Spleen (tissue), 11 donors: ENCODE results near the gene APC. TPM values are rescaled to one million over a fixed set of nuclear protein-coding genes. Genes with fewer than 3 reads are reported as not detected.

ENCODE experiments used
- DNase-seq: peaks from one replicate; pipeline ENCODE4 v3.0.0-alpha.2; 2020
- H3K27ac ChIP-seq, 8 donors: fragments of 200-600 bp; sonication (generic) in 7 of 8; 1 replicate in 4 of 8; 2 replicates in 4 of 8; pipeline versions ENCODE4 v1.5.0 to v1.8.0; 2016 to 2021; ENCODE audit warnings: inconsistent platforms in 4 of 8, mild to moderate bottlenecking in 4 of 8, moderate library complexity in 1 of 8
- H3K27me3 ChIP-seq, 7 donors: fragments of 200-600 bp; sonication (generic) in 6 of 7; replicated peaks in 1 of 7; 1 replicate in 4 of 7; 2 replicates in 3 of 7; pipeline versions ENCODE4 v1.5.0 to v1.8.0; 2016 to 2021; ENCODE audit warnings: inconsistent platforms in 3 of 7, mild to moderate bottlenecking in 1 of 7
- H3K36me3 ChIP-seq, 6 donors: fragments of 200-600 bp; sonication (generic) in 5 of 6; 1 replicate in 4 of 6; 2 replicates in 2 of 6; pipeline versions ENCODE4 v1.5.0 to v1.8.0; 2016 to 2021; ENCODE audit warnings: inconsistent platforms in 2 of 6
- H3K4me1 ChIP-seq, 6 donors: fragments of 200-600 bp; sonication (generic) in 5 of 6; 1 replicate in 3 of 6; 2 replicates in 3 of 6; pipeline versions ENCODE4 v1.5.0 to v1.8.0; 2016 to 2021; ENCODE audit warnings: inconsistent platforms in 3 of 6
- H3K4me3 ChIP-seq, 8 donors: fragments of 200-600 bp; sonication (generic) in 7 of 8; 1 replicate in 4 of 8; 2 replicates in 4 of 8; pipeline versions ENCODE4 v1.5.0 to v1.8.0; 2016 to 2021; ENCODE audit warnings: inconsistent platforms in 4 of 8, mild to moderate bottlenecking in 4 of 8, moderate library complexity in 2 of 8
- H3K9me3 ChIP-seq, 8 donors: fragments of 200-600 bp; sonication (generic) in 7 of 8; 1 replicate in 4 of 8; 2 replicates in 4 of 8; pipeline versions ENCODE4 v1.5.0 to v1.8.0; 2016 to 2021; ENCODE audit warnings: inconsistent platforms in 4 of 8
- CTCF ChIP-seq, 11 experiments: fragments of 200-600 bp in 7 of 11; fragments of 450-650 bp in 4 of 11; sonication (generic) in 4 of 11; IDR thresholded peaks in 8 of 11; conservative IDR thresholded peaks in 3 of 11; 1 replicate in 7 of 11; 2 replicates in 4 of 11; pipeline versions ENCODE4 v1.4.0 to v1.8.0; 2016 to 2021; ENCODE audit warnings: antibody characterized with exemption in 11 of 11, inconsistent platforms in 4 of 11, mild to moderate bottlenecking in 1 of 11
- POLR2A ChIP-seq, 3 donors: fragments of 450-650 bp; IDR thresholded peaks; one replicate each; pipeline ENCODE4 v1.5.1; 2017; ENCODE audit warnings: antibody characterized with exemption in 3 of 3, mild to moderate bottlenecking in 1 of 3
- POLR2AphosphoS5 ChIP-seq, 3 donors: sonication (generic); formaldehyde crosslinking; IDR thresholded peaks; one replicate each; pipeline ENCODE4 v1.5.1; 2017; ENCODE audit warnings: antibody characterized with exemption in 3 of 3
- WGBS, 5 donors: extraction: QIAGEN DNeasy Blood & Tissue Kit in 3 of 5; methylation state at CpG; one replicate each; pipeline versions ENCODE4 v1.1.5 to v1.1.7; 2013 to 2018; 5-methylcytosine and 5-hydroxymethylcytosine counted together
- intact Hi-C: fragments of 100-400 bp; cut with DNase I; formaldehyde crosslinking; loops from one replicate; pipeline ENCODE4 v1.15.0; 2023; ENCODE audit warnings: low total_unique reads
- polyA plus RNA-seq, 3 donors: library from polyadenylated mRNA; stranded (reverse); fragments of 200-250 nt; gene quantifications; one replicate each; pipeline ENCODE4 v1.2.1, GENCODE V29; 2013
- total RNA-seq, 7 donors: library from RNA; depleted of rRNA in 3 of 7; stranded (reverse); fragments of >200 nt in 3 of 7; fragmentation: NEBNext Ultra II Directional in 4 of 7; extraction: Animal tissue kit (Norgen Biotek cat#: 25700) in 4 of 7; gene quantifications; one replicate each; pipeline versions ENCODE4 v1.1.0 to v1.2.1, GENCODE V29; 2016 to 2021
- donor health status: healthy with polysubstance abuse.
- donor health status: DM: no; HTN: no; CAD: no; lungs with moderate emphysema.
- donor health status: DM: no; HTN: no; CAD: no.
- donor health status: Bipolar disorder and iron deficiency.
- donor health status: healthy.
- donor health status: DM: no; HTN: no; CAD: no.
- donor health status: DM: yes; HTN: yes; CAD: no.

The APC gene
- total and polyA plus RNA-seq, 10 donors = 2.1 to 83.0 (median 52.5) TPM

- no peaks in the 10 kb centered on the region for H3K27me3 ChIP-seq
- H3K36me3 ChIP-seq = peaks cover 0 to 37% (median 24%) of the 10 kb centered on the region in 6 donors
- DNase-seq = peak; percentile 97
- TF ChIP-seq POLR2AphosphoS5 (IDR thresholded peaks at IDR 0.05) = peak; percentile 86 to 89 (median 87)
- TF ChIP-seq POLR2A (IDR thresholded peaks at IDR 0.05) = peak in 1 of 3 donors; percentile 4
- TF ChIP-seq CTCF (IDR thresholded peaks at IDR 0.05 in 8 of 11, conservative IDR thresholded peaks at IDR 0.05 in 3 of 11) = peak in 5 of 11 experiments; percentile 27 to 49 (median 31)
- intact Hi-C loops = no loop called here
- peak within 1 kb of the TSS; percentile 75 to 98 (median 88) for H3K4me3 ChIP-seq
- H3K4me1 ChIP-seq = peaks cover 20 to 47% (median 33%) of the 10 kb centered on the region in 6 donors
- WGBS, 5 donors = 1 to 2% (median 1%) methylated on average over 34 to 47 of the region's 47 CpGs
- H3K27ac ChIP-seq = peak within 1 kb of the TSS; percentile 37 to 89 (median 82)
- no peaks in the 10 kb centered on the region for H3K9me3 ChIP-seq
Observed at GRCh38 chr5:112860929-112861637, 123.4 kb downstream of the APC start, which contains the start of gene SRP19. SRP19 (plus strand) TSS chr5:112861287; CDS start chr5:112861377, 90 bp downstream.

DNA sequence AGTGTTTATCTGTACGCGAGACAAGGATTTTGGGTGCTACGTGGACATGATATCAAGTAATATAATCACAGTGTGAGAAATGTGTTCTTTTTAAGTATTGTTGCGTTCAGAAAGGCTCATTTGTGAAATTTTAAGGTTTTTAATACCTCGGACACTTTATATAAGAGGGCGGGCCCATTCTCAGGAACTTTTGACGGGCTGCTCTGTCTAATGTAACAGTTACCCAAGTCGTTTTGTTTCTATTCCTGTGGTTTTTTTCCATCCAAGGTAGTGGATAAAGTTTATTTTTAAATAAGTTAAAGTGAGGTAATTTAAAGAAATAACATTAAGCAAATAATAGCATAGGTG lies 123.9 kb downstream of the APC start:
- 0 to 1% (median 1%) methylated on average over 8 of the region's 8 CpGs for WGBS, 5 donors
- Histone ChIP-seq H3K4me1 (peaks cover 20 to 52% (median 33%) of the 10 kb centered on the region in 6 donors), H3K36me3 (peaks cover 0 to 43% (median 29%) of the 10 kb centered on the region in 6 donors), H3K27me3 (no peaks in the 10 kb centered on the region), H3K27ac (peak overlapping the region; percentile 37 to 89 (median 82)), H3K4me3 (peak overlapping the region; percentile 75 to 98 (median 88)), H3K9me3 (no peaks in the 10 kb centered on the region)
- TF ChIP-seq CTCF (IDR thresholded peaks at IDR 0.05 in 8 of 11, conservative IDR thresholded peaks at IDR 0.05 in 3 of 11) (no peak), POLR2AphosphoS5 (IDR thresholded peaks at IDR 0.05) (no peak), POLR2A (IDR thresholded peaks at IDR 0.05) (no peak)
- intact Hi-C loops = no loop called here
- DNase-seq = no peak

GRCh38 chr5:112862085-112862484 lies 124.4 kb downstream of the APC start:
- TF ChIP-seq CTCF (IDR thresholded peaks at IDR 0.05 in 8 of 11, conservative IDR thresholded peaks at IDR 0.05 in 3 of 11) (no peak), POLR2A (IDR thresholded peaks at IDR 0.05) (no peak), POLR2AphosphoS5 (IDR thresholded peaks at IDR 0.05) (no peak)
- DNase-seq = no peak
- H3K4me1 ChIP-seq = peaks cover 20 to 55% (median 33%) of the 10 kb centered on the region in 6 donors

DNA sequence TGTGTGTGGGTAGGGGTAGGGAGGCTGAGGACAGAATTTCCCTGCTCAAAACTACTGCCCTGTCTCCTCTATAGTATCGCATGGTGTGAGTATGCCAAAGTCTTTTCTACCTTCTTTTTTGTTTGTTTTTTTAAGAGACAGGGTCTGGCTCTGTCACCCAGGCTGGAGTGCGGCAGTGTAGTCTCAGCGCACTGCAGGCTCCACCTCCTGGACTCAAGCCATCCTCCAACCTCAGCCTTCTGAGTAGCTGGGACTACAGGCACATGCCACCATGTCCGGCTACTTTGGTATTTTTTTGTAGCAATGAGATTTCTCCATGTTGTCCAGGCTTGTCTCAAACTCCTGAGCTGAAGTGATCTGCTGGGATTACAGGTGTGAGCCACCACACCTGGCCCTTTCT lies 125.9 kb downstream of the APC start:
- 84 to 96% (median 91%) methylated on average over 4 of the region's 4 CpGs for WGBS, 5 donors

More at GRCh38 chr5:112862085-112862484, 124.4 kb downstream of the APC start:
- Histone ChIP-seq H3K9me3 (no peaks in the 10 kb centered on the region), H3K27ac (peak overlapping the region in 3 of 8 donors; percentile 88 to 89 (median 88)), H3K27me3 (no peaks in the 10 kb centered on the region), H3K4me3 (peak overlapping the region; percentile 75 to 98 (median 88)), H3K36me3 (peaks cover 0 to 47% (median 32%) of the 10 kb centered on the region in 6 donors)
- intact Hi-C loops = no loop called here
- WGBS, 5 donors = 54 to 67% (median 63%) methylated on average over 9 of the region's 9 CpGs

More for the DNA sequence above, 125.9 kb downstream of the APC start:
- no peak overlapping the region for H3K4me3 ChIP-seq
- TF ChIP-seq POLR2AphosphoS5 (IDR thresholded peaks at IDR 0.05) (no peak), CTCF (IDR thresholded peaks at IDR 0.05 in 8 of 11, conservative IDR thresholded peaks at IDR 0.05 in 3 of 11) (no peak), POLR2A (IDR thresholded peaks at IDR 0.05) (no peak)
- intact Hi-C loops = no loop called here
- H3K4me1 ChIP-seq = peaks cover 20 to 55% (median 33%) of the 10 kb centered on the region in 6 donors
- no peak for DNase-seq
- no peak overlapping the region for H3K27ac ChIP-seq
- H3K36me3 ChIP-seq = peaks cover 0 to 62% (median 42%) of the 10 kb centered on the region in 6 donors
- no peaks in the 10 kb centered on the region for H3K27me3 ChIP-seq
- H3K9me3 ChIP-seq = no peaks in the 10 kb centered on the region
